ENCODE results near the gene CLN5.
"Not testable (repeated sequence)": the region's sequence is repeated elsewhere in the genome, so short reads cannot be mapped to it uniquely, and the experiment has no call there.

CLN5 gene

DNA sequence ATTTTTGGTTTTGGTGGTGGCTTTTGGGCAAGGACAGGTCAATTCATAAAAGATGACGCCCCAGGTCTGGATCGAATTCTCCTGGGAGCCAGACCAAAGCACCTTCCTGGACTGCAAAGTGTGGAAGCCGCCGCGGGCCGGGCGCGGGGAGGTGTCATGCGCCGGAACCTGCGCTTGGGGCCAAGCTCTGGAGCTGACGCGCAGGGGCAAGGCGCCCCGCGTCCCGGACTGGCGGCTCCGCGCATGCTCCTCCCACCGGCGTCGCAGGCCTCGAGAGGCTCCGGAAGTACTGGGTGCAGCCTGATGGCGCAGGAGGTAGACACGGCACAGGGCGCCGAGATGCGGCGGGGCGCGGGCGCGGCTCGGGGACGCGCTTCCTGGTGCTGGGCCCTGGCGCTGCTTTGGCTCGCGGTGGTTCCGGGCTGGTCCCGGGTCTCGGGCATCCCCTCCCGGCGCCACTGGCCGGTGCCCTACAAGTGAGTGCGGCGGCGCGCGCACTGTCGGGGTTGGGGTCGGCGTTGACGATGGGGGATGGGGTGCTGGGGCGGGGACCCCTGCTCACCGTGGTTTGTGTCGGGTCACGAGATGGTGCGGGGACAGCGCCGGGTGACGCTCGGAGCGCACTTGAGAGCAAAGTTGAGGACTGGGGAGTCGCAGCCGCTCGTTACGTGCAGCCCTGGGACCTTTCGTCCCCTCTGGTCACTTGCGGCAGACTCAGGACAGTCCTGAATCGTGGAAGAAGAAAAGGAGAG, at the start of gene CLN5:
CLN5 (plus strand) TSS at position 286 of the 752 bp plus-strand sequence; CDS start at position 304, 18 bp downstream.
- DNase-seq, result peak; percentile 46

DNA sequence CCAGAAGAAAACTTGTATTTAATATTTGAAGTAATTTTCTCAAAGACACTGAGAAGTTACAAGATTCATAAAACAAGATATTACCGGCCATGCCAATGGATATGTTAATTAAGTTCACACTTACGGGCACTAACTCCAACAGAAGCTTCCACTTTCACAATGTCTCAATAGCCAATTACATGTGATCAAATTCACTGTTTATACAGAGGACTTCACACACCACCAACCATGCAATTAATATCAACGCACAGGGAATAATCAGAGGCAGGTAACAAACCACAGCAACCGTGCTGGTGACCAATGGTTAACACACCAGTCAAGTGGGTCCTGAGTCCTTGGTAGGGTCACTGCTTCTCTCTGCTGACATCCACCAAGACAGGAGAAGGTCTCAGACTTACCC, 49.5 kb upstream of the CLN5 start:
- DNase-seq, result no peak

DNA sequence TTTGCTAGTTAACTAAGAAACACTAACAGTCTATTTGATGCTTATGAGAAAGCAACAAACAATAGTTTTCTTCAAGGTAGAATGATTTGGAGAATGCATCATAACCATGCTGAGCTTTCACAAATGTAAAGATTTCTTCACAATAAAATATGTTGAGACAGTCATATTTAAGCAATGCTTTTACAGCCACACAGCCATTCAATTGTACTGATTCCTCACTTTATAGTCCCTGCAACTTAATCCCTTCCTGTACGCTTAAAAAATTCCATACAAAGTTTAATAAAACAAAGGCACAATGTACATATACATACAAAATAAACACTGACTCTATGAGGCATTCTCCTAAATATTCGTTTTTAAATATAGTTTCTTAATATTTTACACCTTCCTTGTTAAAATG, 48.2 kb upstream of the CLN5 start:
- no peak for DNase-seq

GRCh38 chr13:76944456-76944855, 47.4 kb upstream of the CLN5 start:
- no peak for DNase-seq

DNA sequence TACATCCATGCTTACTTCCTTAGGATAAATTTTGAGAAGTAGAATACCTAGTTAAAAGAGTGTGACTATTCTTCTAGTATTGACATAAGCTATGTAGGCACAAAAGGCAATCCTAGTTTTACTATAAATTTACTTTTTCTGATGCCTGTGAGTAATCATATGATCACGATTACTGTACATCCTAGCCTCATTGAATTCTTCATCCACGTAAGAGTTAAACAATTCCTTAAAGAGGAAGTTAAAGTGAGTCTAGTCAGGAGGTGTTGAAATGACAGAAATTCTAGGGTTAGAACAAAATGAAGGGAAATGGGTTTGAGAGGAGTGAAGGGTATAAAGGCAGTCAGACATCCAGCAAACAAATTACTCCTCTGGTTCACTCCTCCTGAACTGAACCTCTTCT, 43.7 kb upstream of the CLN5 start, which contains the start of gene ACOD1:
ACOD1 (plus strand) TSS at position 363 of the 400 bp plus-strand sequence. CDS start 48 bp downstream, outside the sequence.
- no peak for DNase-seq

- no peak for DNase-seq
Observed at GRCh38 chr13:76950101-76950500, 41.8 kb upstream of the CLN5 start.

GRCh38 chr13:76953968-76954367, 37.9 kb upstream of the CLN5 start:
- no peak for DNase-seq

GRCh38 chr13:76954538-76954937, 37.3 kb upstream of the CLN5 start:
- no peak for DNase-seq

DNA sequence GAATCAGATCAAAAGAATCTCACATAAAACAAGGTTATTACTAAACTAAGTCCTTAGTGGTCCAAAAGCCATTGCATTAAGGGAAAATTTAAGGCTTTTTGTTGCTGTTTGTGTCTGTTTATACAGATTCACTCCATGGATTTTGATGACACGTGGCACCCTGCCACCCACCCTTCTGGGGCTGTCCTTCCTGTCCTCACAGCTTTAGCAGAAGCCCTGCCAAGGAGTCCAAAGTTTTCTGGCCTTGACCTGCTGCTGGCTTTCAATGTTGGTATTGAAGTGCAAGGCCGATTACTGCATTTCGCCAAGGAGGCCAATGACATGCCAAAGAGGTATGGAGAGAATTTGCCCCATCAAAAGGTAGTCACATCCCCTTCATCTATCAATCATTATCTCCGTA, 36.7 kb upstream of the CLN5 start:
- no peak for DNase-seq

- no peak for DNase-seq
Observed at GRCh38 chr13:76955661-76956060, 36.2 kb upstream of the CLN5 start.

GRCh38 chr13:76958841-76959432, 32.9 kb upstream of the CLN5 start:
- no peak for DNase-seq

DNA sequence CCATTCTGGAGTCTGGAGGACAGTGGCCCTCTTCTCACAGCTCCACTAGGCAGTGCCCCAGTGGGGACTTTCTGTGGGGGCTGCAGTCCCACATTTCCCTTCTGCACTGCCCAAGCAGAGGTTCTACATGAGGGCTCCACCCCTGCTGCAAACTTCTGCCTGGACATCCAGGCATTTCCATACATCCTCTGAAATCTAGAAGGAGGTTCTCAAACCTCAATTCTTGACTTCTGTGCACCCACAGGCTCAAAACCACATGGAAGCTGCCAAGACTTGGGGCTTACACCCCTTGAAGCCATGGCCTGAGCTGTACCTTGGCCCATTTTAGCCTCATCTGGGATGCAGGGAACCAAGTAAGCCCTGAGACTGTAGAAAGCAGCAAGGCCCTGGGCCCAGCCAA, 32.1 kb upstream of the CLN5 start:
- not testable (repeated sequence) for DNase-seq

- no peak for DNase-seq
Observed at GRCh38 chr13:76965759-76966421, 26.0 kb upstream of the CLN5 start.

DNA sequence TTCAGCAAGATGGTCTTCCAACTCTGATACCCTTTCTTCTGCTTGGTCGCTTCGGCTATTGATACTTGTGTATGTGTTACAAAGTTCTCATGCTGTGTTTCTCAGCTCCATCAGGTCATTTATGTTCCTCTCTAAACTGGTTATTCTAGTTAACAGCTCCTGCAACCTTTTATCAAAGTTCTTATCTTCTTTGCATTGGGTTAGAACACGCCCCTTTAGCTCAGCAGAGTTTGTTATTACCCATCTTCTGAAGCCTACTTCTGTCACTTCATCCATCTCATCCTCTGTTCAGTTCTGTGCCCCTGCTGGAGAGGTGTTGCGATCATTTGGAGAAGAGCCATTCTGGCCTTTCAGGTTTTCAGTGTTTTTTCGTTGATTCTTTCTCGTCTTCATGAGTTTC, 24.9 kb upstream of the CLN5 start:
- no peak for DNase-seq

GRCh38 chr13:76968041-76968440, 23.8 kb upstream of the CLN5 start:
- DNase-seq, result no peak

GRCh38 chr13:76969488-76970365, 22.2 kb upstream of the CLN5 start:
- no peak for DNase-seq

- DNase-seq, result no peak
Observed at GRCh38 chr13:76971215-76971614, 20.7 kb upstream of the CLN5 start.

DNA sequence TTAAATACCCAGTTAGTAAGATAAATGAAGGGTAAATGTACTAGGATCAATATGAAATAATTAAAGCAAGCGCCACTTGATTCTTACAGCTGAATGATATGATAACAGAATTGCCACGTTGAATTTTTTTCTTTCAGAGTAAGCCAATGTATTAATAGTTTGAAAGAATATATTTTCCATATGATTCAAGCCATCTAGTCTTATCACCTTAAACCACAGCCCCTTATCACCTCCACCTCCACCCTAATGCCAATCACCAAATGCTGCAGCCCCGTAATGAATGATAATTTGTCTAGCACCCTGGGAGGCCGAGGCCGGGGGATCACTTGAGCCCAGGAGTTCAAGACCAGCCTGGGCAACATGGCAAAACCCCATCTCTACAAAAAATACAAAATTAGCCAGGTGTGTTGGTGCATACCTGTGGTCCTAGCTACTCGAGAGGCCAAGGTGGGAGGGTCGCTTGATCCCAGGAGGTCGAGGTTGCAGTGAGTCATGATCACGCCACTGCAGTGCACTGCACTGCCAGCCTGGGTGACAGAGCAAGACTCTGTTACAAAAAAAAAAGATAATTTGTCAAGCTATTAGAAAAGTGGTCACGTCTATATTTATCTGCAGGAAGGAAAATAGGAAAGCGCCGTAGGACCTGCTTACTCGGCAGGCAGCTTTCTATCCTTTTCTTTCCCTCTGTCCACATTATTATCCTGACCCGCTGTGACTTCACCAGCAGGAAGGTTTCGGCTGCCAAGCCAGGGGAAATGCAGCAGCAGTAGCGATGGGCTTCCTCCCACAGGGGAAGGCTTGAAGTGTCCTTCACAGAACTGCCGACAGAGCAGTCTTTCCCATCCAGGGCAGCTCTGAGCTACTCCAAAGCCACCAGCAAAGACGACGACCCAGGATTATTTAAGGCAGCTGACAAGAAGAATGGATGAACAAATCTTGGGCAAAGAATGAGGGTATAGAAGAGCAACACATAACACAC, 19.7 kb upstream of the CLN5 start:
- no peak for DNase-seq

GRCh38 chr13:76973920-76974617, 17.8 kb upstream of the CLN5 start:
- no peak for DNase-seq

DNA sequence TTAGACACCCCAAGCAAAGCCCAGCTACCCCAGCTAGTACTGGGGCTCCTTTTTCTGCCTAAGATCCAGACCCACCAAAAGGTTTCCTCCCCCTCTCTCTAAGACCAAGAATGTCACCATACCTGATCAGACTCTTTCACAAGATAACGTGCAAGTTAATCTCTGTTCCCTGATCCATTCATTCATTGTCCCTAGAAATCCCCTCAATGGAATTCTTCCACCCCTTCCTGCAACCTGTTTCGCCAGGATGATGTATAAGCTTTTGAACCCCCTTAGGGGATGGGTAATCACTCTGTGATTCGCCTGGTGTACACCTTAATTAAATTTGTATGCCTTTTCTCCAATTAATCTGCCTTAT, 17.3 kb upstream of the CLN5 start:
- DNase-seq, result no peak

DNA sequence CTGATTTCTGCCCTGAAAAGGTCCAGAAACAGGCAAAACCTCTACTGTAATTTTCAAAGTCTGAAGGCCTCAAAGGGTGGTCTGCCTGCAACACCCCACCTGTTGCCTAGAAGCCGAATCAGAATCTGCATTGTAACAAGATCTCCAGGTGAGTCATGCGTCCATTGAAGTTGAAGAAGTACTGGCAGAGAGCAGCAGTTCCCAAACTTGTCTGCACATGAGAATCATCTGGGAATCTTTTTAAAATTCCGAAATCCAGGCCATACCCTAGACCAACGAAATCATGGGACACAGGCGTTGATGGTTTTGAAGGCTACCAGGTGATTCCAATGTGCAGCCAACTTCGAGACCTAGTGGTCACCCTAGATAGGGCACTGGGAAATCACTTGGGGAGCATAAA, 16.0 kb upstream of the CLN5 start:
- DNase-seq, result no peak
